Central memory CD8-positive, alpha-beta T cell (primary cell): Measurements from ENCODE around the gene CASKIN1.
"Not testable (repeated sequence)": the region's sequence is repeated elsewhere in the genome, so short reads cannot be mapped to it uniquely, and the experiment has no call there.

Source experiments
- ATAC-seq: fragments of 150-1000 bp; cut with Tn5 transposase; replicated peaks from 2 replicates; pipeline ENCODE4 v1.10.0; 2022; ENCODE audit warnings: mild to moderate bottlenecking, moderate FRiP score, moderate number of reproducible peaks; ENCODE audit not compliant: poor library complexity, severe bottlenecking; ENCODE audit errors: extremely low read depth
- DNase-seq, 2 donors: peaks; one replicate each; pipeline ENCODE4 v3.0.0; 2021; ENCODE audit warnings: low spot score in 2 of 2
- H3K27ac Mint-ChIP-seq: one replicate; pipeline ENCODE4 v1.8.0; 2022; ENCODE audit warnings: low read depth, mild to moderate bottlenecking, moderate library complexity, mixed read lengths
- H3K27me3 Mint-ChIP-seq: one replicate; pipeline ENCODE4 v1.8.0; 2022; ENCODE audit warnings: mixed read lengths
- H3K36me3 Mint-ChIP-seq: one replicate; pipeline ENCODE4 v1.8.0; 2022; ENCODE audit warnings: mild to moderate bottlenecking, moderate library complexity, mixed read lengths; ENCODE audit not compliant: insufficient read depth
- H3K4me1 Mint-ChIP-seq: one replicate; pipeline ENCODE4 v1.8.0; 2022; ENCODE audit warnings: mixed read lengths
- H3K4me3 Mint-ChIP-seq: one replicate; pipeline ENCODE4 v1.8.0; 2022; ENCODE audit warnings: mild to moderate bottlenecking, moderate library complexity, mixed read lengths
- H3K9me3 Mint-ChIP-seq: one replicate; pipeline ENCODE4 v1.8.0; 2022; ENCODE audit warnings: mixed read lengths

CASKIN1 gene

DNA sequence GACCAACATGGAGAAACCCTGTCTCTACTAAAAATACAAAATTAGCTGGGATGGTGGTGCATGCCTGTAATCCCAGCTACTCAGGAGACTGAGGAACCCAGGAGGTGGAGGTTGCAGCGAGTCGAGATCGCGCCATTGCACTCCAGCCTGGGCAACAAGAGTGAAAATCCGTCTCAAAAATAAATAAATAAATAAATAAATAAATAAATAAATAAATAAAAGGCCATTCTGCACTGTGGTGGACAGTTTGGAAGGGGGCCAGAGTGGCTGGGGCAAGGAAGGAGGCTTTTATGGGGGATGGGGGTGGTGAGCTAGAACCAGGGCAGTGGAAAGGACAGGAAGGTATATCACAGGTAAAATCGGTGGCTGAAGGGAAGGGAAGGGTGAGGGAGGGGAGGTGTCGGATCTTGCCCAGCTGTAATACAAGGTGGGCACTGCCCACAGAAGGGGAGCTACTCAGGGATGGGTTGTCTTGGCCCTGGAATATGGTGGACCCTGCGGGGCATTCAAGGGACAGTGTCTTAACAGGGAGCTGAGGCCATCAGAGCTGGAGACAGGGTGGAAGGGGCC is 6.8 kb upstream of the CASKIN1 start:
- not testable (repeated sequence) for H3K9me3 Mint-ChIP-seq, DNase-seq, ATAC-seq
- Mint-ChIP-seq H3K4me3 (peak overlapping the region; percentile 78), H3K27me3 (peaks cover 11% of the 10 kb centered on the region), H3K4me1 (peaks cover 14% of the 10 kb centered on the region), H3K36me3 (peaks cover 17% of the 10 kb centered on the region), H3K27ac (peak overlapping the region; percentile 84)

DNA sequence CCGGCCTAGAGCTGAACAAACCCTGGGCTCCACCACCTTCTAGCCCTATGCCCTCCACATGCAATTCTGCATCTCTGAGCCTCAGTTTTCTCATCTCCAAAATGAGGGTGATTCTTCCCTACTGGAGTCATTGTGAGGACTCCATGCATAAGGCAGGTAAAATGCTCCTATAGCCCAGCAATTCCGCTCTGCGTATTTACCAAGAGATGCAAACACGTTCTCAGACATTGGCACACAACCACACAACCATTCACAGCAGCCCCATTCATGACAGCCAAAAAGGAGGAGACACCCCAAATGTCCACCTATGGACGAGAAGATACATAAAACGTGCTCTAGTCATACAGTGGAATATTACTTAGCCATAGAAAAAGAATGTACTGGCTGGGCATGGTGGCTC is 3.9 kb upstream of the CASKIN1 start:
- Mint-ChIP-seq H3K4me1 (peaks cover 7% of the 10 kb centered on the region), H3K4me3 (no peak overlapping the region), H3K9me3 (no peaks in the 10 kb centered on the region), H3K36me3 (peaks cover 6% of the 10 kb centered on the region), H3K27me3 (peaks cover 25% of the 10 kb centered on the region), H3K27ac (no peak overlapping the region)
- no peak for DNase-seq
- ATAC-seq, result no peak

DNA sequence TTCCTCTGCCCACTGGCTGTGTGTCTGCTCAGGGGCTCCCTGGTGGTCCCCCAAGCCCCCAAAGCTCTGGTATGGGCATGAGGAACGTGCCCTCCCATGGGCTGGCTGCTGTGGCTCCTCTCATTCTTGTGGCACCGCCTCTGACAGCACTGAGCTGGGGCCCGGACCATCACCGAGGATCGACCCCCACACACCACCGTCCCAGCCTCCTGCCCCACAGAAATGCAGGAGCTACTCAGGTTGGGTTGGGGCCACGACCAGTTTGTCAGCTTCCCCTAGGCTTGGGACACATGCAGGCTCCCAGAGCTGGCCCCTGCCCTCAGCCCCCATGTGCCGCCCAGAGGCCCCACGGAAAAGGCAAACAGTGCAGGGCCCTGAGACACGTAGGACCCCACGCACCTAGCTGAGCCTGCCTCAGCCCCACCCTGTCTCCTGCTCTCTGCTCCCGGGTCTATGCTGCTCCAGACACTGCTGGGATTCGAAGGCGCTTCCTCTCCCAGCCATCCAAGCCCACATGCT is 3.3 kb upstream of the CASKIN1 start:
- DNase-seq (no peak), ATAC-seq (no peak)
- H3K27ac Mint-ChIP-seq, result no peak overlapping the region
- no peaks in the 10 kb centered on the region for H3K9me3 Mint-ChIP-seq
- H3K4me3 Mint-ChIP-seq, result no peak overlapping the region
- peaks cover 5% of the 10 kb centered on the region for H3K4me1 Mint-ChIP-seq
- peaks cover 5% of the 10 kb centered on the region for H3K36me3 Mint-ChIP-seq
- H3K27me3 Mint-ChIP-seq, result peaks cover 31% of the 10 kb centered on the region

DNA sequence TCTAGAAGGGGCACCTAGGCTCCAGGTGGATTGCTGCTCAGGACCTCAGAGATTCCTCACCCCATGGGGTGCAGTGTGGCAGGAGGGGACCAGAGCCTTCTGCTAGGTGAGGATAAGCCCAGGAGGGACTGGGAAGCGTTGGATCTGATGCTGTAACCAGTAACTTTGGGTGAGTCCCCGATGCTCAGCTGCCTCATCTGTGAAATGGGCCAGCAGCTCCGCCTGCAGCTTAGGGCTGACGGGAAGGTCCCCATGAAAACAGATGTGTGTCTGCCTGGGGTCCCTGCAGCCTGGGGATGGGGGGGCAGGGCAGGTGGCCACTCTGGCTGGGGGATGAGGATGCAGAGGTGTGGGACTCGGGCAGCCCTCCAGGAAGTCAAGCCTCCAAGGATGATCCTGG is 2.7 kb upstream of the CASKIN1 start:
- H3K36me3 Mint-ChIP-seq, result peaks cover 3% of the 10 kb centered on the region
- DNase-seq, result no peak
- H3K27me3 Mint-ChIP-seq, result peaks cover 35% of the 10 kb centered on the region
- H3K4me1 Mint-ChIP-seq, result no peaks in the 10 kb centered on the region
- H3K4me3 Mint-ChIP-seq, result no peak overlapping the region
- no peak overlapping the region for H3K27ac Mint-ChIP-seq
- ATAC-seq, result no peak
- no peaks in the 10 kb centered on the region for H3K9me3 Mint-ChIP-seq

DNA sequence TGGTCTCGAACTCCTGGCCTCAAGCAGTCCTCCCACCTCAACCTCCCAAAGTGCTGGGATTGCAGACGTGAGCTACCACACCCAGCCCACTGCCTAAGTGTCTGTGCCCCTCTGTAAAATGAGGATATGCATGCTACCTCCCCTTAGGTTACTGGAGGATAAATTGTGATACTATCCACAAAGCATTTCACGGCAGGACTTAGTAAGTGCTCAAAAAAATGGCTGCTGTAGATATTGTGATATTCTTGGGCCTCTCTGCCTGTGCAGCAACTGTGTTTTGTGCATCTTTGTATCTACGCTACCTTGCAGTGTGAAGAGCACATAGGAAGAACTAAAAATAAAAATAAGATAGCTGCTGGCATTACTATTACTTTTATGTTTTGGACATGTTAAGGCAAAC is 1.9 kb upstream of the CASKIN1 start:
- H3K9me3 Mint-ChIP-seq, result no peaks in the 10 kb centered on the region
- DNase-seq, result no peak
- H3K4me3 Mint-ChIP-seq, result peak overlapping the region; percentile 66
- H3K4me1 Mint-ChIP-seq, result no peaks in the 10 kb centered on the region
- H3K27ac Mint-ChIP-seq, result no peak overlapping the region
- ATAC-seq, result no peak
- peaks cover 1% of the 10 kb centered on the region for H3K36me3 Mint-ChIP-seq
- H3K27me3 Mint-ChIP-seq, result peaks cover 35% of the 10 kb centered on the region

DNA sequence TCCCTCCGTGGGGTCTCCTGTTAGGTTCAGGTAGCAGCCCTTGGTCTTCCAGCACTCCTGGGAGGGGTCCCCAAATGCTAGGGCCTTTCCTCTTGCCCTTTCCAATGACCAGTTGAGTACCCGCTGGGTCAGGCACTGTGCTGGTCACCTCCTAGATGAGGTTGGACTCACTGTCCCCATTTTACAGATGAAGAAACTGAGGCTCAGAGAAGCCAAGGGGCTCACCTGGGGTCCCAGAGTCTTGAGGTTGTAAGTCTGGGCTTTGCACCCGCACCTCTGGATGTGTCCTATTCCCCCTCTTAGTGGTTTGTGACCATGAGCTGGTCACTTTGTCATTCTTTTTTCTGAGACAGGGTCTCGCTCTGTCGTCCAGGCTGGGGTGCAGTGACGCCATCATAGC is 1.4 kb upstream of the CASKIN1 start:
- H3K36me3 Mint-ChIP-seq, result peaks cover 1% of the 10 kb centered on the region
- peak overlapping the region; percentile 66 for H3K4me3 Mint-ChIP-seq
- peaks cover 35% of the 10 kb centered on the region for H3K27me3 Mint-ChIP-seq
- no peak for ATAC-seq
- no peak overlapping the region for H3K27ac Mint-ChIP-seq
- no peaks in the 10 kb centered on the region for H3K4me1 Mint-ChIP-seq
- H3K9me3 Mint-ChIP-seq, result no peaks in the 10 kb centered on the region
- no peak for DNase-seq

DNA sequence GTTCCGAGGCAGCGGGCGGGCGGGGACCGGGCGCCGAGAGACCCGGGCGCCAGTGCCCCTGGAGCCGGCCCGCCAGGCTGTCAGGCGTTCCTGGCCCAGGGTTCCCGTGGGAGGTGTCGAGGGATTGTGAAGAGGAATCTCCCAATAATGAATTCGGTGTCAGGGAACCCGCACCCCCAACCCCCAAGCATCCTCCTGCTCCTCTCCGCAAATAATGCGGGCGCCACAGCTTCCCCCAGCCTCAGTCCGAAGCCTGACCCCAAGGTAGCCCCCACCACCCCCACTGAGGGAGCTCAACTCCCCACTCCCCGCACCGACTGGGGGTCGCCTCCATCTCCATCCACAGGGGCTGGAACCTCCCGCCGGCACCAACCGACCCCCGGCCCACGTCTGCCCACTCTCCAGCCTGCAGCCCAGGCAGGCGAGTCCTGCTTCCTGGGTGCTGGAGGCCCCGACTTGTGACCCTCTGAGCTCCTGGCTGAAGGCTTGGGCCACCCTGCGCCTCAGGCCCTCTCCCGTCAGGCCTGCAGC is 641 bp upstream of the CASKIN1 start:
- peak overlapping the region; percentile 66 for H3K4me3 Mint-ChIP-seq
- no peaks in the 10 kb centered on the region for H3K9me3 Mint-ChIP-seq
- no peak overlapping the region for H3K27ac Mint-ChIP-seq
- H3K27me3 Mint-ChIP-seq, result peaks cover 35% of the 10 kb centered on the region
- ATAC-seq, result no peak
- no peaks in the 10 kb centered on the region for H3K4me1 Mint-ChIP-seq
- no peak for DNase-seq
- peaks cover 1% of the 10 kb centered on the region for H3K36me3 Mint-ChIP-seq

DNA sequence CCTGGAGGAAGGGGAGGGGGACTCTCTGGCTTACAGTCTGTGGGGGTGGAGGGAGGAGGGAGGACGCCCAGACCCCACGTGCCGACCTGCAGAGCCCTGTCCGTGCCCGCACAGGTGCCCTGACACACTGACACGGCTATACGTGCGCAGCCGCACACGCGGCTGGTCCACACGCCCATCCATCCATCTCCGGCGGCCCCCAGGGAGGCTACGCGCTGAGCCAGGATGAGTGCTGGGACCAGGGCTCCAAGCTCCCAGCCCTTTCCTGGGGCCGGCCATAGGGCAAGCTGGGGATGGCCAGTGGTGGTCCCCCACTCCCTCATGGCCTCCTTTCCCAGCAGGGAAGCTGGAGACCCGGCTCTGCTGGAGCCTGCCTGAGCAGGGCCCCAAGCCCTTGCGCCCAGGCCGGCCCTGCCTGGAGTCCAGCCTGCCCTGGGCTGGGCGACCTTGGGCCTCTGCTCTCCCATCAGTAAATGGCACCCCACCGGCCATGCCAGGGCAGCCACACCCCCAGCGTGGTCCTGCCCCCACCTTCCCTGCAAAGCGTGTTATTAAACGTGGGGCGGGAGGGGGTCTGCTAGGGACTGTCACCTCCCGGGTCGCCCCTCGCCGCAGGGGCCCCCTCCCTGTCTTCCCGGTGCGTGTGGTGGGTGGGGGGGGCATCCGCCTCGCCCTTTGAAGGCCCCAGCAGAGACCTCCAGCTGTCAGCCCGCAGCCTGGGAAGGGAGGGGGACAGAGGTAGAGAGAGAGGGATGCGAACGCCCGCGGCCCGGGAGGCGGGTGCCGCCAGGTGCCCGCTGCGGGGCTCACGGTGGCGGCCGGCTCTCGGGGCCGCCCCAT is 863 bp downstream of the CASKIN1 start:
- peaks cover 1% of the 10 kb centered on the region for H3K36me3 Mint-ChIP-seq
- H3K4me1 Mint-ChIP-seq, result no peaks in the 10 kb centered on the region
- peaks cover 35% of the 10 kb centered on the region for H3K27me3 Mint-ChIP-seq
- no peak for ATAC-seq
- H3K4me3 Mint-ChIP-seq, result peak overlapping the region; percentile 44
- H3K27ac Mint-ChIP-seq, result no peak overlapping the region
- no peaks in the 10 kb centered on the region for H3K9me3 Mint-ChIP-seq
- DNase-seq, result no peak

DNA sequence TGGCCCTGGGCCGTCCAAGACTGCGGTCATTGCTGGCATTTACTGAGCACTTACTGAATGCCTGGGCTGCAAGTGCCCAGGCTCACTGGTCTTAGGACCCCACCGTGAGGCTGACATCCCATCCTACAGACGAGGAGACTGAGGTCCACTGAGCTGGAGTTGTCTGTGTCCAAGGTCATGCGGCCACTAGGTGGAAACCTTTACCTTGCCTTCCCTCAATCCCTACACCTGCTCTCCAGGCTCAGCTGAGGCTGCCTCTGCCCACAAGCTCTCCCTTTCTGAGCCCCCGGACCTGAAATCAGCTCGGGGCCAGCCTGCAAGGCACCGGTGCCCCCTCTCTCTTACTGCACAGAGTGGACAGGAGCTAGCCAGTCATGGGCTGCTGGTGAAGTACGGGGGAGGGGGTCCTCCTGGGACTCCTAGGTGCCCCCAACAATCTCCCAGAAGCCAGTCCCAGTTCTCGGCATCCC is 1.5 kb downstream of the CASKIN1 start:
- ATAC-seq (peak; percentile 70), DNase-seq (peak in 1 of 2 donors; percentile 29)
- Mint-ChIP-seq H3K27me3 (peaks cover 35% of the 10 kb centered on the region), H3K9me3 (no peaks in the 10 kb centered on the region), H3K4me3 (peak overlapping the region; percentile 44), H3K4me1 (no peaks in the 10 kb centered on the region), H3K27ac (no peak overlapping the region), H3K36me3 (peaks cover 1% of the 10 kb centered on the region)

DNA sequence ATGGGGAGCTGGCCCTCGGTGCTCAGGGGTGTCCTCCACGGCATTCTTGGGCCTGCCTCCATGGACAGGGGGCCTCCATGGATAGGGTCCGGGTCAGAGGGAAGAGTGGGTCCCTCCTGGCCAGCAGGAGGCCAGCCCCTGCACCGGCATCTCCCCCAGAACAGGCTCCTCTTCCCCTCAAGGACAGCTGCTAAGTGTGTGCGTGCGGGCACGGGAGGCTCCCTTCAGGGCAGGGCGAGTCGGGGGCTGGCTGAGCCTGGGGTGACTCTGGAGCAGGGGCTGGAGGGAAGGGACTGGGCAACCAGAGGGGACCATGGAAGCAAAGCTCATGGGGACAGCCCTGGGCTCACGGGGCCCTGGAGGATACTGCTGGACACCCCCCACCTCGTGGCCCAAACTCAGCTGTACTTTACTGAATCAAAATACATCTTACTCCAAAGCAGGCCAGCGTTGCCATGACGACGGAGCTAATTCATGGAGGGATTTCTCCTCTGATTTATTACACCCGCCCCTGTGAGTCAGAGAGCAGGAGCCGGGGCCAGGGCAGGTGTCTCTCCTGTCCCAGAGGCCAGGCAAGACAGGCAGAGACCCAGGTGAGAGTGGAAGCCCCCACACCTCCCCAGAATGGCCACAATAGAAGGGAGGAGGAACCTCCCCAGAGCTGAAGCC is 2.1 kb downstream of the CASKIN1 start:
- Mint-ChIP-seq H3K4me1 (no peaks in the 10 kb centered on the region), H3K27ac (no peak overlapping the region), H3K9me3 (no peaks in the 10 kb centered on the region), H3K4me3 (peak overlapping the region; percentile 44), H3K36me3 (peaks cover 1% of the 10 kb centered on the region), H3K27me3 (peaks cover 35% of the 10 kb centered on the region)
- no peak for ATAC-seq
- DNase-seq, result no peak

DNA sequence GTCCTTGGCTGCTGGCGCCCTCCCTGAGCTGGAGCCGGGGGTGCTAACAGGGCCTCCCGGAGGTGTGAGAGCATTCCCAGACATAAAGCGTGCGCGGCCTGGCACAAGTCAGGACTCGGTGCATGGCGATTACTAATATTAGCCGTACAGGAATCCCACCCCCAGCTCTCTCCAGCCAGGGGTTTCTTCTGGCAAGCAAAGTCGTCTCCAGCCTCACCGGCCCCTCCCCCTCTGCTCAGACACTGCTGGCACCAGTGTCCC is 5.0 kb downstream of the CASKIN1 start:
- H3K27ac Mint-ChIP-seq, result no peak overlapping the region
- no peaks in the 10 kb centered on the region for H3K9me3 Mint-ChIP-seq
- no peaks in the 10 kb centered on the region for H3K4me1 Mint-ChIP-seq
- peaks cover 12% of the 10 kb centered on the region for H3K27me3 Mint-ChIP-seq
- H3K4me3 Mint-ChIP-seq, result no peak overlapping the region
- no peak for DNase-seq
- no peak for ATAC-seq
- H3K36me3 Mint-ChIP-seq, result peaks cover 2% of the 10 kb centered on the region

DNA sequence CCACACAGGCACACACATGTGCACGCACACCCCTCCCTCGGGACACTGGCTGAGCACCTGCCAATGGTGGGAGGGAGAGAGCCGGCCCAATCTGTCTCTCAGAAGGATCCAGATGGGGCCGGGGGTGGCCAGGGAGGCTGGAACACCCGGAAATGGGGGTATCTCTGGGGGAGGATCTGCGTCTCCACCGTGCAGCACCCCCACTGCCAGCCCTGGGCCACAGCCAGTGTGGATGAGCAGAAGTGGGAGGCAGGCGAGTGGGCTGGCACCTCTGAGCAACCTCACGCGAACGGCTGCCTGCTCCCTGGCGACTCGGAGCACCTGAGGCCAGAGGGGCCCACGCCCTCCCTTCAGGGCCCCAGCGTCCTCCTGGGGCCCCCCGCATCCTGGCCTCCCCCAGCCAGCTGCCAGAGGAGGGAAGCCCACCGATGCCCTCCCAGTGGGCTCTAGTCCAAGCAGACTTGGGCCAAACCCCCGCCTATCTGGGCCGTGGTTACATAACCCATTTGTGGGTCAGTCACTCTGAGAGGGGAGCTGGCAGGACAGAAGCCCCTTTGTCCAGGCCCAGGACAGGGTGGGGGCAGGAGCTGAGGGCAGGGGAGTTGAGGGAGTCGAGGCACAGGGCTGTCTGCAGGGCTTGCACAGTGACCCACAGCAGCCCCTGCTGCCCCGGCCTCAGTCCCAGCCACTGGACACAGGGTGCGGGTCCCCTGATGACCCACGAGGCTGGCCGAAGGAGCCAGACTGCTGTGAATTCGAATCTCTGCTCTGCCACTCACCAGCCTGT is 5.6 kb downstream of the CASKIN1 start:
- DNase-seq, result no peak
- Mint-ChIP-seq H3K27me3 (peaks cover 12% of the 10 kb centered on the region), H3K4me1 (no peaks in the 10 kb centered on the region), H3K36me3 (peaks cover 3% of the 10 kb centered on the region), H3K27ac (no peak overlapping the region), H3K9me3 (no peaks in the 10 kb centered on the region), H3K4me3 (no peak overlapping the region)
- no peak for ATAC-seq
